ENCODE measurements around the gene ENTPD6.
A peak's percentile ranks its signal among the peaks of the same experiment; 100 is the strongest.
"Not testable (repeated sequence)": the region's sequence is repeated elsewhere in the genome, so short reads cannot be mapped to it uniquely, and the experiment has no call there.

Gene ENTPD6

GRCh38 chr20:25239387-25240370 is 44.2 kb downstream of the ENTPD6 start:
- Histone ChIP-seq H3K36me3 (ENCODE audit: control insufficient read depth in 1 of 2, insufficient read depth in 2 of 2, low read length in 2 of 2) (no peaks in the 10 kb centered on the region), H3K4me3 (ENCODE audit: low read depth in 1 of 2, low read length in 2 of 2) (no peak overlapping the region), H3K4me1 (ENCODE audit: control insufficient read depth in 1 of 2, insufficient read depth in 2 of 2, low read length in 2 of 2) (peaks cover 6 to 10% of the 10 kb centered on the region in 2 donors), H3K27ac (ENCODE audit: low read length) (no peak overlapping the region), H3K9me3 (ENCODE audit: control insufficient read depth in 1 of 2, low read length in 2 of 2) (no peaks in the 10 kb centered on the region), H3K27me3 (ENCODE audit: low read depth, low read length) (no peaks in the 10 kb centered on the region)

- H3K4me3 ChIP-seq (ENCODE audit: low read depth in 1 of 2, low read length in 2 of 2), result not testable (repeated sequence)
Measured at GRCh38 chr20:25240851-25241658, 45.5 kb downstream of the ENTPD6 start.

GRCh38 chr20:25241659-25241955 is 46.1 kb downstream of the ENTPD6 start:
- not testable (repeated sequence) for H3K4me3 ChIP-seq (ENCODE audit: low read depth in 1 of 2, low read length in 2 of 2); H3K27me3 ChIP-seq (ENCODE audit: low read depth, low read length); H3K27ac ChIP-seq (ENCODE audit: low read length); H3K36me3 ChIP-seq (ENCODE audit: control insufficient read depth in 1 of 2, insufficient read depth in 2 of 2, low read length in 2 of 2); H3K9me3 ChIP-seq (ENCODE audit: control insufficient read depth in 1 of 2, low read length in 2 of 2)
- H3K4me1 ChIP-seq (ENCODE audit: control insufficient read depth in 1 of 2, insufficient read depth in 2 of 2, low read length in 2 of 2), result peaks cover 6 to 10% of the 10 kb centered on the region in 2 donors

More at GRCh38 chr20:25240851-25241658, 45.5 kb downstream of the ENTPD6 start:
- not testable (repeated sequence) for H3K9me3 ChIP-seq (ENCODE audit: control insufficient read depth in 1 of 2, low read length in 2 of 2); H3K36me3 ChIP-seq (ENCODE audit: control insufficient read depth in 1 of 2, insufficient read depth in 2 of 2, low read length in 2 of 2); H3K27ac ChIP-seq (ENCODE audit: low read length); H3K27me3 ChIP-seq (ENCODE audit: low read depth, low read length)
- peaks cover 6 to 10% of the 10 kb centered on the region in 2 donors for H3K4me1 ChIP-seq (ENCODE audit: control insufficient read depth in 1 of 2, insufficient read depth in 2 of 2, low read length in 2 of 2)

- Histone ChIP-seq H3K27me3 (ENCODE audit: low read depth, low read length) (no peaks in the 10 kb centered on the region), H3K4me1 (ENCODE audit: control insufficient read depth in 1 of 2, insufficient read depth in 2 of 2, low read length in 2 of 2) (peaks cover 10 to 11% of the 10 kb centered on the region in 2 donors), H3K4me3 (ENCODE audit: low read depth in 1 of 2, low read length in 2 of 2) (no peak overlapping the region), H3K27ac (ENCODE audit: low read length) (no peak overlapping the region), H3K9me3 (ENCODE audit: control insufficient read depth in 1 of 2, low read length in 2 of 2) (no peaks in the 10 kb centered on the region), H3K36me3 (ENCODE audit: control insufficient read depth in 1 of 2, insufficient read depth in 2 of 2, low read length in 2 of 2) (no peaks in the 10 kb centered on the region)
Measured at GRCh38 chr20:25242231-25242630, 46.7 kb downstream of the ENTPD6 start.

GRCh38 chr20:25243416-25243979 is 48.0 kb downstream of the ENTPD6 start:
- Histone ChIP-seq H3K9me3 (ENCODE audit: control insufficient read depth in 1 of 2, low read length in 2 of 2) (no peaks in the 10 kb centered on the region), H3K27me3 (ENCODE audit: low read depth, low read length) (no peaks in the 10 kb centered on the region)

DNA sequence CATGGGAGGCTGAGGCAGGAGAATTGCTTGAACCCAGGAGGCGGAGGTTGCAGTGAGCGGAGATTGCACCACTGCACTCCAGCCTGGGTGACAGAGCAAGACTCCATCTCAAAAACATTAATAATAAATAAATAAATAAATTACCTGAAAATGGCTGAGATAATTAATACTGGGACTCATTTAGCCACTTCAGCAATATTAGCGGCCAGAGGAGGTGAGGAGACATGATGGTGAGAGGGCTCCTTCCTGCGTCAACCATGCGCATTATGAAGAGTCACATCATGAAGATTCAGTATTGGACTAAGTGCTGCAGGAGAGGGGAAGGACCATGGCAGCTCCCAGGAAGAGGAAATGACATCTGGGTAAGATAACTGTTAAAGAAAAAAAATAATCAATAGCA is 49.5 kb downstream of the ENTPD6 start:
- Histone ChIP-seq H3K27me3 (ENCODE audit: low read depth, low read length) (no peaks in the 10 kb centered on the region), H3K27ac (ENCODE audit: low read length) (no peak overlapping the region), H3K36me3 (ENCODE audit: control insufficient read depth in 1 of 2, insufficient read depth in 2 of 2, low read length in 2 of 2) (no peaks in the 10 kb centered on the region), H3K4me1 (ENCODE audit: control insufficient read depth in 1 of 2, insufficient read depth in 2 of 2, low read length in 2 of 2) (peaks cover 3 to 19% of the 10 kb centered on the region in 2 donors), H3K4me3 (ENCODE audit: low read depth in 1 of 2, low read length in 2 of 2) (no peak overlapping the region), H3K9me3 (ENCODE audit: control insufficient read depth in 1 of 2, low read length in 2 of 2) (no peaks in the 10 kb centered on the region)

More at GRCh38 chr20:25243416-25243979, 48.0 kb downstream of the ENTPD6 start:
- Histone ChIP-seq H3K27ac (ENCODE audit: low read length) (no peak overlapping the region), H3K4me3 (ENCODE audit: low read depth in 1 of 2, low read length in 2 of 2) (no peak overlapping the region), H3K36me3 (ENCODE audit: control insufficient read depth in 1 of 2, insufficient read depth in 2 of 2, low read length in 2 of 2) (no peaks in the 10 kb centered on the region), H3K4me1 (ENCODE audit: control insufficient read depth in 1 of 2, insufficient read depth in 2 of 2, low read length in 2 of 2) (peaks cover 1 to 10% of the 10 kb centered on the region in 2 donors)

GRCh38 chr20:25245461-25245860 is 49.9 kb downstream of the ENTPD6 start:
- H3K9me3 ChIP-seq (ENCODE audit: control insufficient read depth in 1 of 2, low read length in 2 of 2), result no peaks in the 10 kb centered on the region
- no peak overlapping the region for H3K27ac ChIP-seq (ENCODE audit: low read length)
- peaks cover 3 to 24% of the 10 kb centered on the region in 2 donors for H3K4me1 ChIP-seq (ENCODE audit: control insufficient read depth in 1 of 2, insufficient read depth in 2 of 2, low read length in 2 of 2)
- H3K4me3 ChIP-seq (ENCODE audit: low read depth in 1 of 2, low read length in 2 of 2), result no peak overlapping the region
- no peaks in the 10 kb centered on the region for H3K27me3 ChIP-seq (ENCODE audit: low read depth, low read length)
- no peaks in the 10 kb centered on the region for H3K36me3 ChIP-seq (ENCODE audit: control insufficient read depth in 1 of 2, insufficient read depth in 2 of 2, low read length in 2 of 2)

- Histone ChIP-seq H3K36me3 (ENCODE audit: control insufficient read depth in 1 of 2, insufficient read depth in 2 of 2, low read length in 2 of 2) (no peaks in the 10 kb centered on the region), H3K4me1 (ENCODE audit: control insufficient read depth in 1 of 2, insufficient read depth in 2 of 2, low read length in 2 of 2) (peaks cover 3 to 25% of the 10 kb centered on the region in 2 donors), H3K4me3 (ENCODE audit: low read depth in 1 of 2, low read length in 2 of 2) (peak overlapping the region in 1 of 2 donors; percentile 60), H3K27me3 (ENCODE audit: low read depth, low read length) (no peaks in the 10 kb centered on the region), H3K9me3 (ENCODE audit: control insufficient read depth in 1 of 2, low read length in 2 of 2) (no peaks in the 10 kb centered on the region), H3K27ac (ENCODE audit: low read length) (no peak overlapping the region)
Measured at GRCh38 chr20:25246182-25246999, 50.9 kb downstream of the ENTPD6 start.

DNA sequence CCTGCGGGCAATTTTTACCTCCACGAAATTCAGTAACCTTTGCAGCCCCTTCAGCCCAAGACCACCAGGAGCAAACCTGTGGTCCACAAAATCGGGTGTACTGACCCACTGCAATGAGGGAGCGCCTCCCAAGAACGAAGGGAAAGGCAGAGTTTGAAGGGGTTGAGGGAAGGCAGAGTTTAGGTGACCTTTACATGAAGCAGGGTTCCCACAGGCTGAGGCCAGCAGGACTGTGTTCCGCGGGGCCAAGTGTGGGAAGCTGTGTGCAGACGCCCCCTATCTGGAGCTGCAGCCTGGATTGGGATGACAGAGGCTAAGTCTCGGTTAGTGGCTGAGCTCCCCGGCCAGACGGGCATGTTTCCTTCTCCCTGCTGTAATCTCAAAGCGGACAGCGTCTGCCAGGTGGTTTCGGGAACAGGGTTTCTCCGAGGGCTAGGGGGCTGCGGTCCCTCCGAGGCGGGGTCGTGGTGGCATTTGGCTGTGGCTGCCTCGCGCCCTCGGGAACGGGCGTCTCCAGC is 51.5 kb downstream of the ENTPD6 start:
- Histone ChIP-seq H3K4me1 (ENCODE audit: control insufficient read depth in 1 of 2, insufficient read depth in 2 of 2, low read length in 2 of 2) (peaks cover 3 to 30% of the 10 kb centered on the region in 2 donors), H3K4me3 (ENCODE audit: low read depth in 1 of 2, low read length in 2 of 2) (peak overlapping the region; percentile 60 to 90)

DNA sequence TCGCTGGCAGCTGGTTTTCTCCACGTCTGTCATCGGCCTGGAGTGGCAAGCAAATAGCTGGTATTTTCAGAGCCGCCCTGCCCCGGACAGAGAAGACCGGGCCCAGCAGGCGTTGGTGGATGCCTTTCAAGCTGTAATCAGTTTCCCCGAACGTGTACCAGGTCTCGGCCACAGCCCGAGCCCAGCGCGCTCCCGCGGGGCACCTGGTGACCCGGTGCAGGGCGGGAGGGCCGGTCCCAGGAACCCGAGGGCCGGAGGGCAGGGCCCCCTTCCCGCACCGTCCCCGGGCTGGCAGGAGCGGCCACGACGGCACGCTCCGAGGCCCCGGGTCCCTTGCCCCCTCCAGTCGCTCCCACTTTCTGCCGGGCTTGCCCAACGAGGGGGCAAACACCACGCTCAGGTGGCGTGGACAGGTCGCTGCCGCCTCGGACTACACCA is 52.0 kb downstream of the ENTPD6 start:
- Histone ChIP-seq H3K4me1 (ENCODE audit: control insufficient read depth in 1 of 2, insufficient read depth in 2 of 2, low read length in 2 of 2) (peaks cover 3 to 35% of the 10 kb centered on the region in 2 donors), H3K27me3 (ENCODE audit: low read depth, low read length) (no peaks in the 10 kb centered on the region), H3K27ac (ENCODE audit: low read length) (no peak overlapping the region), H3K36me3 (ENCODE audit: control insufficient read depth in 1 of 2, insufficient read depth in 2 of 2, low read length in 2 of 2) (no peaks in the 10 kb centered on the region), H3K4me3 (ENCODE audit: low read depth in 1 of 2, low read length in 2 of 2) (peak overlapping the region; percentile 60 to 90), H3K9me3 (ENCODE audit: control insufficient read depth in 1 of 2, low read length in 2 of 2) (no peaks in the 10 kb centered on the region)

More for the DNA sequence above, 51.5 kb downstream of the ENTPD6 start:
- H3K9me3 ChIP-seq (ENCODE audit: control insufficient read depth in 1 of 2, low read length in 2 of 2), result no peaks in the 10 kb centered on the region
- no peak overlapping the region for H3K27ac ChIP-seq (ENCODE audit: low read length)
- no peaks in the 10 kb centered on the region for H3K27me3 ChIP-seq (ENCODE audit: low read depth, low read length)
- H3K36me3 ChIP-seq (ENCODE audit: control insufficient read depth in 1 of 2, insufficient read depth in 2 of 2, low read length in 2 of 2), result no peaks in the 10 kb centered on the region
